NCI-H128 (cell line): ENCODE measurements around the gene ENO2.

Experiments used
- DNase-seq: peaks from one replicate; lab custom pipeline; 2025; ENCODE audit not compliant: unreplicated experiment; lab: John Stamatoyannopoulos, UW

Gene ENO2

GRCh38 chr12:6912164-6912935 lies 2.0 kb upstream of the ENO2 start:
- DNase-seq: no peak

GRCh38 chr12:6914947-6915788 lies 788 bp downstream of the ENO2 start:
- DNase-seq: no peak

GRCh38 chr12:6915789-6916285 lies 1.5 kb downstream of the ENO2 start:
- no peak for DNase-seq

- DNase-seq: no peak
Measured at GRCh38 chr12:6916426-6917200, 2.2 kb downstream of the ENO2 start.

GRCh38 chr12:6917491-6918231 lies 3.3 kb downstream of the ENO2 start:
- DNase-seq: no peak

GRCh38 chr12:6919588-6919987 lies 5.2 kb downstream of the ENO2 start:
- no peak for DNase-seq

GRCh38 chr12:6921539-6921938 lies 7.2 kb downstream of the ENO2 start:
- no peak for DNase-seq

GRCh38 chr12:6921996-6922946 lies 7.9 kb downstream of the ENO2 start:
- no peak for DNase-seq

GRCh38 chr12:6923003-6923732 lies 8.8 kb downstream of the ENO2 start:
- no peak for DNase-seq

- no peak for DNase-seq
Measured at GRCh38 chr12:6923851-6924250, 9.5 kb downstream of the ENO2 start.

- DNase-seq: no peak
Measured at GRCh38 chr12:6925239-6925539, 10.8 kb downstream of the ENO2 start.

GRCh38 chr12:6925540-6926279 lies 11.3 kb downstream of the ENO2 start:
- DNase-seq: no peak

- peak; percentile 34 for DNase-seq
Measured at GRCh38 chr12:6927379-6928021, 13.1 kb downstream of the ENO2 start, which contains the start of gene ATN1. ATN1 (plus strand) TSS chr12:6927959; CDS start chr12:6934002, 6,043 bp downstream.

GRCh38 chr12:6928022-6928702 lies 13.8 kb downstream of the ENO2 start:
- no peak for DNase-seq

GRCh38 chr12:6928703-6929407 lies 14.5 kb downstream of the ENO2 start:
- DNase-seq: no peak
